NCI-H526 treated with DMSO at 0.1 percent for 48 hours (cell line): ENCODE results near the gene LHX8.
A peak's percentile ranks its signal among the peaks of the same experiment; 100 is the strongest.

Experiments used
- DNase-seq: peaks from one replicate; lab custom pipeline; 2025; lab: John Stamatoyannopoulos, UW

The LHX8 gene

GRCh38 chr1:75203415-75204277 lies 69.5 kb downstream of the LHX8 start:
- DNase-seq, result peak; percentile 39

DNA sequence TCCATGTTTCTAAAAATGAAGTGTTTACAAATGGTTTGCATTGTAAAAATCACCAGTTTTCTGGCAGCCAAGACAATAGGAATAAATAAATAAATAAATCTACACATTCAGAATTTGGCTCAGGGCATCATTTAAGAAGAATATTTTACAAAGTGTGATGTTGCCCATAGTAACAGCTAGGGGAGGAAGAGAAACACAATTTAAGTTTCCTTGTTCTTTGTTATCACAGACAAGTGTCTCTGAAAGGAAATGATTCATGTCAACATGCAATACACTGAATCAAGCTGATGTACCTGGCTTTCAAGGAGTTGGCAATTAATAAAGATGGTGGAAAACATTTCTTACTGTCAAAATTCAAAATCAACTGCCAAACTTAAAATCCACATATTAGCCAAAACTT lies 74.7 kb downstream of the LHX8 start:
- no peak for DNase-seq
